IMR-90 (cell line): ENCODE results near the gene LDLRAD4. TPM values are rescaled to one million over a fixed set of nuclear protein-coding genes. Genes with fewer than 3 reads are reported as not detected.

ENCODE experiments used
- ATAC-seq: fragments of 200-7000 bp; cut with Tn5 transposase; 2 replicates; pipeline ENCODE4 v1.9.1; 2020; ENCODE audit warnings: low read depth, mild to moderate bottlenecking, moderate library complexity
- BruUV-seq: library from RNA; stranded (reverse); fragments of 400-500 nt; replicated peaks from 2 replicates; lab custom pipeline; 2021; lab: Mats Ljungman, UMichigan
- CTCF ChIA-PET: fragments of 300-600 bp; formaldehyde crosslinking; extraction: SDS; loops from one replicate; lab custom pipeline; 2021; ENCODE audit warnings: antibody characterized with exemption; lab: Yijun Ruan, JAX
- POLR2A ChIA-PET: fragments of 300-600 bp; sonication (Branson Sonifier 250); formaldehyde crosslinking; loops from one replicate; lab custom pipeline; 2022; ENCODE audit warnings: antibody characterized with exemption; ENCODE audit not compliant: unreplicated experiment; lab: Charles Lee
- DNase-seq: peaks from one replicate; pipeline ENCODE4 v3.0.0; 2013
- H2AFZ ChIP-seq: replicated peaks from 2 replicates; pipeline ENCODE3; 2013; ENCODE audit warnings: low read length, mild to moderate bottlenecking; ENCODE audit not compliant: poor library complexity
- H2AK5ac ChIP-seq: 2 replicates; pipeline ENCODE4 v1.6.1; 2013; ENCODE audit warnings: low read depth, low read length, inconsistent platforms
- H2AK9ac ChIP-seq: replicated peaks from 2 replicates; pipeline ENCODE3; 2013; ENCODE audit warnings: mild to moderate bottlenecking, low read depth, low read length, moderate library complexity; ENCODE audit not compliant: poor library complexity
- H2BK120ac ChIP-seq: 2 replicates; pipeline ENCODE4 v1.6.1; 2013; ENCODE audit warnings: low read depth, low read length, inconsistent platforms
- H2BK15ac ChIP-seq: 3 replicates; pipeline ENCODE4 v1.6.1; 2013; ENCODE audit warnings: low read depth, low read length, inconsistent platforms
- H2BK20ac ChIP-seq: 2 replicates; pipeline ENCODE4 v1.6.1; 2013; ENCODE audit warnings: low read depth, mild to moderate bottlenecking, inconsistent platforms, low read length, moderate library complexity
- H2BK5ac ChIP-seq: 2 replicates; pipeline ENCODE4 v1.6.1; 2013; ENCODE audit warnings: mild to moderate bottlenecking, low read depth, low read length, inconsistent platforms; ENCODE audit not compliant: poor library complexity, severe bottlenecking
- H3K14ac ChIP-seq: replicated peaks from 2 replicates; pipeline ENCODE4 v1.6.1; 2013; ENCODE audit warnings: low read depth, low read length, inconsistent platforms
- H3K18ac ChIP-seq: 2 replicates; pipeline ENCODE4 v1.6.1; 2013; ENCODE audit warnings: low read depth, low read length, control low read depth
- H3K23ac ChIP-seq: 2 replicates; pipeline ENCODE4 v1.6.1; 2013; ENCODE audit warnings: low read depth, low read length, inconsistent platforms
- H3K27ac ChIP-seq: 2 replicates; pipeline ENCODE4 v1.5.1; 2013; ENCODE audit warnings: mild to moderate bottlenecking, control low read depth, low read length; ENCODE audit not compliant: insufficient read depth
- H3K27me3 ChIP-seq: 2 replicates; pipeline ENCODE4 v1.6.1; 2013; ENCODE audit warnings: low read length; ENCODE audit not compliant: control insufficient read depth, insufficient read depth
- H3K36me3 ChIP-seq: 2 replicates; pipeline ENCODE4 v1.6.1; 2013; ENCODE audit warnings: low read length, mixed read lengths; ENCODE audit not compliant: control insufficient read depth, insufficient read depth
- H3K4ac ChIP-seq: 2 replicates; pipeline ENCODE4 v1.6.1; 2013; ENCODE audit warnings: low read depth, low read length, inconsistent platforms
- H3K4me1 ChIP-seq: 2 replicates; pipeline ENCODE4 v1.6.1; 2013; ENCODE audit warnings: low read length, mixed read lengths; ENCODE audit not compliant: control insufficient read depth, insufficient read depth
- H3K4me2 ChIP-seq: 2 replicates; pipeline ENCODE4 v1.6.1; 2013; ENCODE audit warnings: low read depth, mild to moderate bottlenecking, control low read depth, low read length, moderate library complexity
- H3K4me3 ChIP-seq: 2 replicates; pipeline ENCODE4 v1.5.1; 2013; ENCODE audit warnings: low read depth, mild to moderate bottlenecking, control low read depth, low read length, moderate library complexity; ENCODE audit not compliant: insufficient read depth
- H3K56ac ChIP-seq: 2 replicates; pipeline ENCODE4 v1.6.1; 2013; ENCODE audit warnings: low read length, inconsistent platforms; ENCODE audit not compliant: insufficient read depth; ENCODE audit errors: extremely low read depth
- H3K79me1 ChIP-seq, 2 experiments: 2 replicates each; pipeline ENCODE4 v1.6.1; 2013; ENCODE audit warnings: low read length in 2 of 2, inconsistent platforms in 1 of 2, low read depth in 1 of 2
- H3K9ac ChIP-seq: 2 replicates; pipeline ENCODE4 v1.6.1; 2013; ENCODE audit warnings: low read depth, low read length, control low read depth
- H3K9me1 ChIP-seq: 2 replicates; pipeline ENCODE4 v1.6.1; 2013; ENCODE audit warnings: low read length, inconsistent platforms; ENCODE audit not compliant: insufficient read depth
- H3K9me3 ChIP-seq: 2 replicates; pipeline ENCODE4 v1.6.1; 2013; ENCODE audit warnings: low read length; ENCODE audit not compliant: control insufficient read depth, insufficient read depth
- H4K20me1 ChIP-seq: 2 replicates; pipeline ENCODE4 v1.6.1; 2013; ENCODE audit warnings: low read length, inconsistent platforms; ENCODE audit not compliant: insufficient read depth
- H4K5ac ChIP-seq: 2 replicates; pipeline ENCODE4 v1.6.1; 2013; ENCODE audit warnings: mild to moderate bottlenecking, low read depth, low read length, control low read depth
- H4K8ac ChIP-seq, 2 experiments: 2 replicates each; pipeline ENCODE4 v1.6.1; 2013; ENCODE audit warnings: low read depth in 2 of 2, low read length in 2 of 2, control low read depth in 1 of 2, inconsistent platforms in 1 of 2
- H4K91ac ChIP-seq: 2 replicates; pipeline ENCODE4 v1.6.1; 2013; ENCODE audit warnings: low read depth, low read length, inconsistent platforms; ENCODE audit not compliant: insufficient read depth
- CTCF ChIP-seq: conservative IDR thresholded peaks from 2 replicates; pipeline ENCODE4 v1.5.1; 2012; ENCODE audit warnings: mild to moderate bottlenecking, low read depth, low read length, improper control_type of control experiment
- FOS ChIP-seq: fragments of 150-350 bp; IDR thresholded peaks from 2 replicates; pipeline ENCODE4 v1.6.1; 2016; ENCODE audit warnings: low read depth, low read length
- MAFK ChIP-seq: IDR thresholded peaks from 2 replicates; pipeline ENCODE4 v1.6.1; 2012; ENCODE audit warnings: low read depth, low read length, improper control_type of control experiment
- MXI1 ChIP-seq: IDR thresholded peaks from 2 replicates; pipeline ENCODE4 v1.6.1; 2012; ENCODE audit warnings: low read depth, mild to moderate bottlenecking, low read length, moderate library complexity, borderline replicate concordance
- NFE2L2 ChIP-seq: fragments of 150-350 bp; IDR thresholded peaks from 2 replicates; pipeline ENCODE4 v1.6.1; 2016; ENCODE audit warnings: low read depth, mild to moderate bottlenecking, low read length
- RAD21 ChIP-seq: IDR thresholded peaks from 2 replicates; pipeline ENCODE4 v1.6.1; 2012; ENCODE audit warnings: low read length, improper control_type of control experiment
- WGBS, 2 experiments: methylation state at CpG; one replicate each; pipeline versions ENCODE4 v1.1.5 to v1.1.7; 2013; ENCODE audit warnings: missing lambda C conversion rate in 2 of 2; ENCODE audit not compliant: insufficient read length in 1 of 2; ENCODE audit errors: extremely low coverage in 2 of 2; 5-methylcytosine and 5-hydroxymethylcytosine counted together
- dilution Hi-C: fragments of 300-500 bp; cut with HindIII; formaldehyde crosslinking; loops from one replicate; pipeline ENCODE4 v1.14.3; 2018; ENCODE audit warnings: low sequenced_read_pairs; ENCODE audit not compliant: unreplicated experiment
- in situ Hi-C: fragments of 300-500 bp; cut with MboI; formaldehyde crosslinking; loops from 3 replicates; pipeline ENCODE4 v1.14.3; 2019; ENCODE audit warnings: low sequenced_read_pairs, inconsistent platforms, mixed read lengths
- intact Hi-C: fragments of 100-400 bp; cut with micrococcal nuclease; formaldehyde crosslinking; loops from 2 replicates; pipeline ENCODE4 v1.10.0; 2022
- polyA plus RNA-seq, 3 experiments: library from polyadenylated mRNA; depleted of rRNA; stranded (reverse); fragments of >200 nt; gene quantifications; 2 replicates each; pipeline ENCODE4 v1.2.3, GENCODE V29; 2012; ENCODE audit warnings: low replicate concordance in 1 of 3
- total RNA-seq: library from RNA; depleted of rRNA; stranded (reverse); fragments of >200 nt; gene quantifications from 2 replicates; pipeline ENCODE4 v1.2.3, GENCODE V29; 2012

LDLRAD4 gene
- total and polyA plus RNA-seq, 2 of the 4 experiments (the other 2 are of a cell fraction) = not detected

GRCh38 chr18:13198701-13199100 lies 19.9 kb upstream of the LDLRAD4 start:
- Histone ChIP-seq H3K4ac (no peak overlapping the region), H3K4me3 (no peak overlapping the region), H4K8ac (no peak overlapping the region), H4K5ac (no peak overlapping the region), H4K91ac (no peak overlapping the region), H3K56ac (no peak overlapping the region), H4K20me1 (no peaks in the 10 kb centered on the region), H2BK20ac (no peak overlapping the region), H2BK120ac (no peak overlapping the region), H3K23ac (no peak overlapping the region), H3K18ac (no peak overlapping the region), H2AFZ (no peak overlapping the region), H2AK9ac (no peak overlapping the region), H2BK15ac (no peak overlapping the region), H3K36me3 (no peaks in the 10 kb centered on the region), H3K9ac (no peak overlapping the region), H3K4me1 (no peaks in the 10 kb centered on the region), H3K79me1 (no peaks in the 10 kb centered on the region), H3K14ac (no peak overlapping the region), H3K9me1 (no peaks in the 10 kb centered on the region), H2BK5ac (no peak overlapping the region), H2AK5ac (no peak overlapping the region), H3K9me3 (peaks cover 2% of the 10 kb centered on the region; the same call in 1 of the 2 replicates), H3K27ac (no peak overlapping the region), H3K4me2 (no peak overlapping the region), H3K27me3 (peaks cover 2% of the 10 kb centered on the region; the same call in 1 of the 2 replicates)
- dilution Hi-C loops (no loop called here), in situ Hi-C loops (no loop called here), intact Hi-C loops (no loop called here)
- no TSS peak for BruUV-seq
- no peak for ATAC-seq
- TF ChIP-seq MXI1 (no peak), FOS (no peak), RAD21 (no peak), MAFK (no peak), CTCF (no peak), NFE2L2 (no peak)
- WGBS, 2 experiments = no CpG with 5 or more reads among the region's 2 CpGs
- no peak for DNase-seq
- POLR2A ChIA-PET = no interaction called here
- CTCF ChIA-PET = no interaction called here
